ENCODE measurements around the gene PPIL4.
"Not testable (repeated sequence)": the region's sequence is repeated elsewhere in the genome, so short reads cannot be mapped to it uniquely, and the experiment has no call there.

The PPIL4 gene

GRCh38 chr6:149468179-149468578, 77.7 kb downstream of the PPIL4 start:
- H3K4me3 ChIP-seq (ENCODE audit: low read depth, low read length), result no peak overlapping the region
- DNase-seq (ENCODE audit: low read depth), result no peak

- H3K4me3 ChIP-seq (ENCODE audit: low read depth, low read length), result no peak overlapping the region
- DNase-seq (ENCODE audit: low read depth), result no peak
Observed at GRCh38 chr6:149467265-149467664, 78.6 kb downstream of the PPIL4 start.

DNA sequence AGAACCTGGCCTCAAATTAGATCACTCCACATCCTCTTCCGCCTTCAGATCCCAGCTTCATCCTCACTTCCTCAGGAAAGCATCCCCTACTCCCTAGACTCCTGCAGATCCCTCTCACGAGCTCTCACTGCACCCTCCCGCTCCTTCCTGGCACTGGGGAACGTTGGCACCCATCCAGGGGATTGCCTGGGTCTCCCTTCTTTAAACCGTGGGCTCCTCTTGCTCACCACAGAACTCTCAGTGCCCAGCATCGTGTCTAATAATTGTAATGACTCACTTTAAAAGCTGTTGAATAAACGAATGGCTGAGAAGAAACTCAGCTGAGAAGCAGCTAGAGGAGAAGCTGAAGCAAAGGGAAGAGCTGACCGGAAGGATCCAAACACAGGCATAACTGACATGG, 81.4 kb downstream of the PPIL4 start:
- H3K4me3 ChIP-seq (ENCODE audit: low read depth, low read length), result no peak overlapping the region
- DNase-seq (ENCODE audit: low read depth), result no peak

GRCh38 chr6:149463781-149464180, 82.1 kb downstream of the PPIL4 start:
- no peak for DNase-seq (ENCODE audit: low read depth)
- no peak overlapping the region for H3K4me3 ChIP-seq (ENCODE audit: low read depth, low read length)

DNA sequence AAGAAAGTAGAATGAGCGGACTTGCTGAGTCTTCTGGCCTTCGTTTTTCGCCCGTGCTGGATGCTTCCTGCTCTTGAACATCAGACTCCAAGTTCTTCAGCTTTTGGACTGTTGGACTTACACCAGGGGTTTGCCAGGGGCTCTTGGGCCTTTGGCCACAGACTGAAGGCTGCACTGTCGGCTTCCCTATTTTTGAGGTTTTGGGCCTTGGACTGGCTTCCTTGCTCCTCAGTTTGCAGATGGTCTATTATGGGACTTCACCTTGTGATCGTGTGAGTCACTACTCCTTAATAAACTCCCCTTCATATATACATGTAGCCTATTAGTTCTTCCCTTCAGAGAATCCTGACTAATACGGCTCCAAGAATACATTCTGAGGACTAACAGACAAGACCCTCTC, 83.1 kb downstream of the PPIL4 start:
- H3K4me3 ChIP-seq (ENCODE audit: low read depth, low read length); DNase-seq (ENCODE audit: low read depth): not testable (repeated sequence)

DNA sequence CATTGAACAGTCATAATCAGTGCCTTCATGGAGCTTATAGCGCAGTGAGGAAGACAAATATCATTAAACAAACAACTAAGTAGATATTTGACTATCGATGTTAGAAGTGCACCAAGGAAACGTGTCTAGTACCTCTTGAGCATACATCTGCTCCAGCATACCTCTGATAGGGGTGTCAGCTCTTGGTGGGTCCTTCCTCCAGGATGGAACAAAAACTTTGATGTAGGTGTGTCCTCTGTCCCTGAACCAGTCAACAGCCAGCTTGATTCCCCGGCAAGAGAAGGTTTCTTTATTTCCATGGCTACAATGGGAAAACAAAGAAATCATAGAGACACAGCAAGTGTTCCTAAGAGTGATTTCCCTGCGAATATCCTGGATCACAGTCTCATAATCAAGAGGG, 84.2 kb downstream of the PPIL4 start:
- no peak for DNase-seq (ENCODE audit: low read depth)
- no peak overlapping the region for H3K4me3 ChIP-seq (ENCODE audit: low read depth, low read length)

DNA sequence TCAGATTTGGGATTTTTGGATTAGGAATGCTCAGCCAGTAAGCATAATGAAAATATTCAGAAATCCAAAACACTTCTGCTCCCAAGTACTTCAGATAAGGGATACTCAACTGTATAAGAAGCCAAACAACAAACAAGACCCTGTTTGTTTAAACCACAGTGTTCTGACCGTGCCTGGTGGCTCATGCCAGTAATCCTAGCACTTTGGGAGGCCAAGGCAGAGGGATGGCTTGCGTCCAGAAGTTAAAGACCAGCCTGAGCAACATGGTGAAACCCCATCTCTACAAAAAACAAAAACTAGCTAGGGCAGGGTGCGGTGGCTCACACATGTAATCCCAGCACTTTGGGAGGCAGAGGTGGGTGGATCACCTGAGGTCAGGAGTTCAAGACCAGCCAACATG, 85.6 kb downstream of the PPIL4 start:
- DNase-seq (ENCODE audit: low read depth), result not testable (repeated sequence)

GRCh38 chr6:149459761-149460160, 86.1 kb downstream of the PPIL4 start:
- no peak overlapping the region for H3K4me3 ChIP-seq (ENCODE audit: low read depth, low read length)
- no peak for DNase-seq (ENCODE audit: low read depth)

More for the DNA sequence above, 85.6 kb downstream of the PPIL4 start:
- not testable (repeated sequence) for H3K4me3 ChIP-seq (ENCODE audit: low read depth, low read length)

GRCh38 chr6:149458806-149459205, 87.0 kb downstream of the PPIL4 start:
- no peak for DNase-seq (ENCODE audit: low read depth)
- H3K4me3 ChIP-seq (ENCODE audit: low read depth, low read length), result no peak overlapping the region

- DNase-seq (ENCODE audit: low read depth), result no peak
- no peak overlapping the region for H3K4me3 ChIP-seq (ENCODE audit: low read depth, low read length)
Observed at GRCh38 chr6:149458196-149458595, 87.6 kb downstream of the PPIL4 start.

DNA sequence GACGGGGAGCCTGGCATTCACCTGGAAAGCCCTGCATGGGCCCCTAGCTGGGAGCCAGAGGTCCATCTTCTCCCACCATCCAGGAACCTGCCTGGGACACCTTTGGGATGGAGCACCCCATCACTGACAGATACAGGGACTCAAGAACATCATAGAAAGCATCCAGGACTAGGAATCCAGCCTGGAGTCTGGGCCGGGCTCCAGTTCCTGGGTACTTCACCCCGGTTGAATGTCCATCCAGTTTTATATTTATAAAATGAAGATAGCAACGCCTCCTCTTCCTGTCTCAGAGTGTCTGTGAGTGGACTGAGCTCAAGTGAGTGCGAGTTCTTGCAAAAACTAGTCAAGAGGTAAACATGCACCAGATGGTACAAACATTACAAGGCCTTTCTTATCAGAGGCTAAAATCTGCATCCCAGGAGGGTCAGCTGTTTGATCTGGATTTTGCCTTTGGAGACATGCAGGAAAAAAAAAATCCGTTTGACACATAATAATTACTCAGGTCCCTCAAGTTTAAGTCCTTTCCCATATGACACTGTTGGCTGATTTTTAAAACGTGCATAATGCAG, 88.4 kb downstream of the PPIL4 start:
- no peak for DNase-seq (ENCODE audit: low read depth)

GRCh38 chr6:149456311-149457021, 89.4 kb downstream of the PPIL4 start:
- no peak for DNase-seq (ENCODE audit: low read depth)
- no peak overlapping the region for H3K4me3 ChIP-seq (ENCODE audit: low read depth, low read length)

More for the DNA sequence above, 88.4 kb downstream of the PPIL4 start:
- no peak overlapping the region for H3K4me3 ChIP-seq (ENCODE audit: low read depth, low read length)

- no peak for DNase-seq (ENCODE audit: low read depth)
- no peak overlapping the region for H3K4me3 ChIP-seq (ENCODE audit: low read depth, low read length)
Observed at GRCh38 chr6:149455031-149455732, 90.7 kb downstream of the PPIL4 start.
